ENCODE data around the gene SEMA6B.

The SEMA6B gene

DNA sequence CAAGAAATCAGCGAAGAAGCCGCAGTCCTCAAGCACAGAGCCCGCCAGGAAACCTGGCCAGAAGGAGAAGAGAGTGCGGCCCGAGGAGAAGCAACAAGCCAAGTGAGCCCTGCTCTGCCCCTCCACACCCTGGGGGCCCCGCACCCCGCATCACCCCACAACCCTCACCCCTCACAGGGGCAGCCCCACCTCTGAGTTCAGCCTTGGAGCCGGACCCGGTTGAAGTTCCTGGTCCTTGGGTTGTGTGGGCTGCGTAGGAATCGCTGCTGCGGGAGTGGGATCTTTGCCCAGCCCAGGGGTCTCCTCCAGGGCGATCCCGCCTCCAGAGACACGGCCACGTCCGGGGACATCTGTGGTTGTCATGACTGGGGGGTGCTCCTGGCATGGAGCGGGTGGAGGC lies 63.2 kb downstream of the SEMA6B start:
- no peaks in the 10 kb centered on the region for H3K27me3 ChIP-seq (ENCODE audit: low read length)
- no peak for TF ChIP-seq EZH2phosphoT487 (conservative IDR thresholded peaks at IDR 0.05; ENCODE audit: low read length)
- TF ChIP-seq, protein P1, sequence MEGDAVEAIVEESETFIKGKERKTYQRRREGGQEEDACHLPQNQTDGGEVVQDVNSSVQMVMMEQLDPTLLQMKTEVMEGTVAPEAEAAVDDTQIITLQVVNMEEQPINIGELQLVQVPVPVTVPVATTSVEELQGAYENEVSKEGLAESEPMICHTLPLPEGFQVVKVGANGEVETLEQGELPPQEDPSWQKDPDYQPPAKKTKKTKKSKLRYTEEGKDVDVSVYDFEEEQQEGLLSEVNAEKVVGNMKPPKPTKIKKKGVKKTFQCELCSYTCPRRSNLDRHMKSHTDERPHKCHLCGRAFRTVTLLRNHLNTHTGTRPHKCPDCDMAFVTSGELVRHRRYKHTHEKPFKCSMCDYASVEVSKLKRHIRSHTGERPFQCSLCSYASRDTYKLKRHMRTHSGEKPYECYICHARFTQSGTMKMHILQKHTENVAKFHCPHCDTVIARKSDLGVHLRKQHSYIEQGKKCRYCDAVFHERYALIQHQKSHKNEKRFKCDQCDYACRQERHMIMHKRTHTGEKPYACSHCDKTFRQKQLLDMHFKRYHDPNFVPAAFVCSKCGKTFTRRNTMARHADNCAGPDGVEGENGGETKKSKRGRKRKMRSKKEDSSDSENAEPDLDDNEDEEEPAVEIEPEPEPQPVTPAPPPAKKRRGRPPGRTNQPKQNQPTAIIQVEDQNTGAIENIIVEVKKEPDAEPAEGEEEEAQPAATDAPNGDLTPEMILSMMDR (IDR thresholded peaks at IDR 0.05; ENCODE audit: insufficient read depth, low read length, poor library complexity, severe bottlenecking) = no peak
- H3K79me2 ChIP-seq (ENCODE audit: insufficient read depth, low read length) = no peaks in the 10 kb centered on the region
- no peaks in the 10 kb centered on the region for H3F3A ChIP-seq (ENCODE audit: insufficient read depth)
- no peaks in the 10 kb centered on the region for H3K9me2 ChIP-seq (replicated peaks; ENCODE audit: insufficient read depth, low read length)
- no peak overlapping the region for H3K9ac ChIP-seq (ENCODE audit: low read length)
- H3K36me3 ChIP-seq (ENCODE audit: low read length) = no peaks in the 10 kb centered on the region
- no peaks in the 10 kb centered on the region for H4K20me1 ChIP-seq (ENCODE audit: low read depth, low read length)
- H3K4me2 ChIP-seq (ENCODE audit: low read depth, low read length, poor library complexity, severe bottlenecking) = no peak overlapping the region
- H3K4me3 ChIP-seq (ENCODE audit: insufficient read depth, low read length, poor library complexity, severe bottlenecking) = no peak overlapping the region
- no peaks in the 10 kb centered on the region for H3K9me3 ChIP-seq (ENCODE audit: insufficient read depth, low read length)
- H3K27ac ChIP-seq (ENCODE audit: low read depth, low read length) = no peak overlapping the region
- H2AFZ ChIP-seq (ENCODE audit: low read depth, low read length, severe bottlenecking) = no peak overlapping the region

DNA sequence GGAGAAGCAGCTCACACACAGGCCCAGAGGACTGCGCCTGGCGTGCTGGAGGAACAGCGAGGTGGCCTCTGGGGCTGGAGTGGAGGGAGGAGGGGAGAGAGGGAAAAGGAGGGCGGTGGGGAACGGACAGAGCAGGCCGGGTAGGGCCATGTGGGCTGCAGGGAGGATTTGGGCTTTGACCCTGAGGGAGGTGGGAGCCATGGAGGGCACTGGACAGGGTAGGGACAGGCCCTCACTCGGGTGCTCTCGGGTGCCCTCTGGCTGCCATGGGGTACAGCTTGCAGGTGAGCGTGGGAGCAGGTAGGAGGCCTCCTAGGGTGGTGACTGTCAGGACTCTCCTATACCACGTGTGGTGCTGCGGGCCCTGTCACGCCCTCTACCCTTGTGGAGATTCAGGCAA lies 64.0 kb downstream of the SEMA6B start:
- H4K20me1 ChIP-seq (ENCODE audit: low read depth, low read length) = no peaks in the 10 kb centered on the region
- no peak overlapping the region for H3K4me2 ChIP-seq (ENCODE audit: low read depth, low read length, poor library complexity, severe bottlenecking)
- no peaks in the 10 kb centered on the region for H3F3A ChIP-seq (ENCODE audit: insufficient read depth)
- no peaks in the 10 kb centered on the region for H3K79me2 ChIP-seq (ENCODE audit: insufficient read depth, low read length)
- H3K9ac ChIP-seq (ENCODE audit: low read length) = no peak overlapping the region
- TF ChIP-seq, protein P1 (IDR thresholded peaks at IDR 0.05; ENCODE audit: insufficient read depth, low read length, poor library complexity, severe bottlenecking) = peak; percentile 46
- no peak for TF ChIP-seq EZH2phosphoT487 (conservative IDR thresholded peaks at IDR 0.05; ENCODE audit: low read length)
- no peaks in the 10 kb centered on the region for H3K27me3 ChIP-seq (ENCODE audit: low read length)
- no peaks in the 10 kb centered on the region for H3K36me3 ChIP-seq (ENCODE audit: low read length)
- H3K27ac ChIP-seq (ENCODE audit: low read depth, low read length) = no peak overlapping the region
- no peaks in the 10 kb centered on the region for H3K9me3 ChIP-seq (ENCODE audit: insufficient read depth, low read length)
- no peak overlapping the region for H2AFZ ChIP-seq (ENCODE audit: low read depth, low read length, severe bottlenecking)
- no peak overlapping the region for H3K4me3 ChIP-seq (ENCODE audit: insufficient read depth, low read length, poor library complexity, severe bottlenecking)
- H3K9me2 ChIP-seq (replicated peaks; ENCODE audit: insufficient read depth, low read length) = no peaks in the 10 kb centered on the region

DNA sequence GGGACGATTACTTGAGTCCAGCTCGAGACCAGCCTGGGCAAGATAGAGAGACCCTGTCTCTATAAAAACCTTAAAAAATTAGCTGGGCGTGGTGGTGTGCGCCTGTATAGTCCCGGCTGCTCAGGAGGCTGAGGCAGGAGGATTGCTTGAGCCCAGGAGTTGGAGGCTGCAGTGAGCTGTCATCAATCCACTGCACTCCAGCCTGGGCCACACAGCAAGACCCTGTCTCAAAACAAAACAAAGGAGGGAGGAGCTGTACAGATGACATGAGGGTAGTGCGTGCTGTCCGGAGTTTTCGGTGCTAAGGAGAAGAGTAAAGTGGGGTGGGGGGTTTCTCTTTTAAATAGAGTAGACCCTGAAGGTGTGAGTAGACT lies 64.8 kb downstream of the SEMA6B start:
- H3K79me2 ChIP-seq (ENCODE audit: insufficient read depth, low read length) = no peaks in the 10 kb centered on the region
- no peak overlapping the region for H3K4me2 ChIP-seq (ENCODE audit: low read depth, low read length, poor library complexity, severe bottlenecking)
- H3F3A ChIP-seq (ENCODE audit: insufficient read depth) = no peaks in the 10 kb centered on the region
- H3K9me2 ChIP-seq (replicated peaks; ENCODE audit: insufficient read depth, low read length) = no peaks in the 10 kb centered on the region
- H2AFZ ChIP-seq (ENCODE audit: low read depth, low read length, severe bottlenecking) = no peak overlapping the region
- H4K20me1 ChIP-seq (ENCODE audit: low read depth, low read length) = no peaks in the 10 kb centered on the region
- no peak overlapping the region for H3K27ac ChIP-seq (ENCODE audit: low read depth, low read length)
- H3K9me3 ChIP-seq (ENCODE audit: insufficient read depth, low read length) = no peaks in the 10 kb centered on the region
- H3K4me3 ChIP-seq (ENCODE audit: insufficient read depth, low read length, poor library complexity, severe bottlenecking) = no peak overlapping the region
- H3K36me3 ChIP-seq (ENCODE audit: low read length) = no peaks in the 10 kb centered on the region
- H3K9ac ChIP-seq (ENCODE audit: low read length) = no peak overlapping the region
- H3K27me3 ChIP-seq (ENCODE audit: low read length) = no peaks in the 10 kb centered on the region
- TF ChIP-seq, protein P1 (IDR thresholded peaks at IDR 0.05; ENCODE audit: insufficient read depth, low read length, poor library complexity, severe bottlenecking) = no peak
- TF ChIP-seq EZH2phosphoT487 (conservative IDR thresholded peaks at IDR 0.05; ENCODE audit: low read length) = no peak
